ENCODE results near the gene MYB.

MYB gene

GRCh38 chr6:135189344-135189743 is 8.2 kb downstream of the MYB start:
- no peak for DNase-seq

- DNase-seq: no peak
Measured at GRCh38 chr6:135191508-135192255, 10.6 kb downstream of the MYB start.

GRCh38 chr6:135192256-135193174 is 11.4 kb downstream of the MYB start:
- no peak for DNase-seq

GRCh38 chr6:135193221-135193620 is 12.1 kb downstream of the MYB start:
- DNase-seq: no peak

- no peak for DNase-seq
Measured at GRCh38 chr6:135195041-135195440, 13.9 kb downstream of the MYB start.

GRCh38 chr6:135195522-135195921 is 14.4 kb downstream of the MYB start:
- DNase-seq: no peak

GRCh38 chr6:135196739-135197510 is 15.8 kb downstream of the MYB start:
- DNase-seq: no peak

GRCh38 chr6:135202836-135203235 is 21.7 kb downstream of the MYB start:
- no peak for DNase-seq

GRCh38 chr6:135204951-135205350 is 23.8 kb downstream of the MYB start:
- DNase-seq: no peak

GRCh38 chr6:135209803-135210202 is 28.7 kb downstream of the MYB start:
- DNase-seq: no peak

GRCh38 chr6:135210632-135211305 is 29.7 kb downstream of the MYB start:
- DNase-seq: no peak

- no peak for DNase-seq
Measured at GRCh38 chr6:135211306-135211702, 30.2 kb downstream of the MYB start.

- DNase-seq: no peak
Measured at GRCh38 chr6:135212020-135212806, 31.1 kb downstream of the MYB start.

GRCh38 chr6:135212935-135213334 is 31.8 kb downstream of the MYB start:
- no peak for DNase-seq

- no peak for DNase-seq
Measured at GRCh38 chr6:135213616-135214015, 32.5 kb downstream of the MYB start.

GRCh38 chr6:135215160-135215559 is 34.1 kb downstream of the MYB start:
- DNase-seq: no peak

GRCh38 chr6:135215563-135215962 is 34.5 kb downstream of the MYB start:
- no peak for DNase-seq

- no peak for DNase-seq
Measured at GRCh38 chr6:135217663-135218062, 36.6 kb downstream of the MYB start.

GRCh38 chr6:135219346-135219745 is 38.2 kb downstream of the MYB start:
- DNase-seq: no peak

GRCh38 chr6:135221042-135221441 is 39.9 kb downstream of the MYB start:
- DNase-seq: no peak

GRCh38 chr6:135221505-135221904 is 40.4 kb downstream of the MYB start:
- no peak for DNase-seq

GRCh38 chr6:135222623-135223022 is 41.5 kb downstream of the MYB start:
- DNase-seq: no peak
